ENCODE measurements around the gene SUCLA2.
A peak's percentile ranks its signal among the peaks of the same experiment; 100 is the strongest.

Gene SUCLA2

DNA sequence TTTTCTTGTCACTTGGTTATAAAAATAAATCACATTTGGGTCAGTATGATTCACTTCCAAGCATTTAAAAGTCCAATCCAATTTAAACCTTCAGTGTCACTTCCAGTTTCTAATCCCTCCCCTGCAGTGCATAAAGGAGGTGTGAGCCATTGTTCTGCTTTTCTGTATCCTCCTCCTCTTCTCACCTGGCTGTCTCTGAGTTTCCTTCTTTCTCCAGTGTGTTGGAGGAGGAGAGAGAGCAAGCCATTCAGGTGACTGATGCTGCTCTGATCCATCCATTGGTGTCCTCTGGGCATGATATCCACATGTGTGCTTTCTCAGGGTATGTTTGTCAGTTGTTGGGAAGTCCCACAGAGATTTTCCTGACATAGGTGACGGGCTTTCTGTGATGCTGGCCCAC lies 37.7 kb upstream of the SUCLA2 start:
- TF ChIP-seq, protein P1, sequence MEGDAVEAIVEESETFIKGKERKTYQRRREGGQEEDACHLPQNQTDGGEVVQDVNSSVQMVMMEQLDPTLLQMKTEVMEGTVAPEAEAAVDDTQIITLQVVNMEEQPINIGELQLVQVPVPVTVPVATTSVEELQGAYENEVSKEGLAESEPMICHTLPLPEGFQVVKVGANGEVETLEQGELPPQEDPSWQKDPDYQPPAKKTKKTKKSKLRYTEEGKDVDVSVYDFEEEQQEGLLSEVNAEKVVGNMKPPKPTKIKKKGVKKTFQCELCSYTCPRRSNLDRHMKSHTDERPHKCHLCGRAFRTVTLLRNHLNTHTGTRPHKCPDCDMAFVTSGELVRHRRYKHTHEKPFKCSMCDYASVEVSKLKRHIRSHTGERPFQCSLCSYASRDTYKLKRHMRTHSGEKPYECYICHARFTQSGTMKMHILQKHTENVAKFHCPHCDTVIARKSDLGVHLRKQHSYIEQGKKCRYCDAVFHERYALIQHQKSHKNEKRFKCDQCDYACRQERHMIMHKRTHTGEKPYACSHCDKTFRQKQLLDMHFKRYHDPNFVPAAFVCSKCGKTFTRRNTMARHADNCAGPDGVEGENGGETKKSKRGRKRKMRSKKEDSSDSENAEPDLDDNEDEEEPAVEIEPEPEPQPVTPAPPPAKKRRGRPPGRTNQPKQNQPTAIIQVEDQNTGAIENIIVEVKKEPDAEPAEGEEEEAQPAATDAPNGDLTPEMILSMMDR (IDR thresholded peaks at IDR 0.05; ENCODE audit: low read depth, low read length, missing control alignments), result no peak
- peak overlapping the region; percentile 72 for H3K4me3 ChIP-seq (replicated peaks; ENCODE audit: low read depth, low read length)

DNA sequence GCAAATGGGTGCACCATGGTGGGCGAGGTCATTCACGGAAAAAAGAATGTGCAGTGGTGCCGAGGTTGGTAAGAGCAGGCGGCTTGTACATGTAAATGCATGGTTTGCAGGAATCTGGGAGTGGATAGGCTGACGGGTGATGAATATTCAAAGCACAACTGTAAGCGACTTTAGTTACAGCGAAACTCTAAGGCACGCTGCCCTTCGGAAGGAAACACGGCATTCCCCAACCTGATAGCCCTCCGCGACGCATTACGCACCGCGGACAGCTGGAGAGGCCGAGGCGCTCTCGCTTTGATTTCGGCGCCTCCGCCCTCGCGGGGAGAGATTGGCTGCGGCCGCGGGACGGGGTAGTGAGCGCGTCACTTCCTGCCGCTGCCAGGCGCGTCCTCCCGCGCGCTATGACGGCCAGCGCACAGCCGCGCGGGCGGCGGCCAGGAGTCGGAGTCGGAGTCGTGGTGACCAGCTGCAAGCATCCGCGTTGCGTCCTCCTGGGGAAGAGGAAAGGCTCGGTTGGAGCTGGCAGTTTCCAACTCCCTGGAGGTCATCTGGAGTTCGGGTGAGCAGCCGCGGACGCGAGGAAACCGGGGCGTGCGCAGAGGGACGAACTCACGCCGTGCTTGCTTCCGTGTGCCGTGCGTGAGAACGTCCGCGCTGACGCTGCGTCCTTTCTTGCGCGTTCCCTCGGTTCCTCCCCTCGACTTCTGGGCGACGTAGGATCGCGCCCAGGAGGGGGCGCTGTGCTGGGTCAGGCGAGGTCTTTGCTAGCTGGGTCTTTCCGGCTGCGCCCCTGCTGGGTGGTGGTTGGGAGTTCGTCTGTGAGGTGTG lies 36.5 kb upstream of the SUCLA2 start, which contains the start of gene NUDT15:
TSS of gene NUDT15 (plus strand) at position 381 of the 828 bp plus-strand sequence. CDS start at position 402, 21 bp downstream.
- peak; percentile 88 for DNase-seq (ENCODE audit: extremely low read depth, low read depth)
- TF ChIP-seq, protein P1 (IDR thresholded peaks at IDR 0.05; ENCODE audit: low read depth, low read length, missing control alignments), result peak; percentile 99
- H3K4me3 ChIP-seq (replicated peaks; ENCODE audit: low read depth, low read length), result peak within 1 kb of the TSS; percentile 72

More for the DNA sequence above, 37.7 kb upstream of the SUCLA2 start:
- no peak for DNase-seq (ENCODE audit: extremely low read depth, low read depth)

DNA sequence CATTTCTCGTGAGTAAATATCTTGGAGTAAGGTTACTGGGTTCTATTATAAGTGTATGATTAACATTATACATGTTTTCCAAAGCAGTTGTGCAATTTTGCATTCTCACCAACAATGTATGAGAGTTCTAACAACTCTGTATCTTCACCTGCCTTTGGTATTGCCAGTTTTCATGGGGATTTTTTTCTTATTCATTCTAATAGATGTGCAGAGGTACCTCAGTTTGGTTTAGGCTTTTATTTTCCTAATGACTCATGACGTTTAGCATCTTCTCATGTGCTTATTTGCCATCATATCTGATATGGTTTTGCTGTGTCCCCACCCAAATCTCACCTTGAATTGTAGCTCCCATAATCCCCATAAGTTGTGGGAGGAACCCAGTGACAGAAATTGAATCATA lies 28.8 kb upstream of the SUCLA2 start:
- no peak for DNase-seq (ENCODE audit: extremely low read depth, low read depth)
- H3K4me3 ChIP-seq (replicated peaks; ENCODE audit: low read depth, low read length), result no peak overlapping the region
- TF ChIP-seq, protein P1 (IDR thresholded peaks at IDR 0.05; ENCODE audit: low read depth, low read length, missing control alignments), result no peak

DNA sequence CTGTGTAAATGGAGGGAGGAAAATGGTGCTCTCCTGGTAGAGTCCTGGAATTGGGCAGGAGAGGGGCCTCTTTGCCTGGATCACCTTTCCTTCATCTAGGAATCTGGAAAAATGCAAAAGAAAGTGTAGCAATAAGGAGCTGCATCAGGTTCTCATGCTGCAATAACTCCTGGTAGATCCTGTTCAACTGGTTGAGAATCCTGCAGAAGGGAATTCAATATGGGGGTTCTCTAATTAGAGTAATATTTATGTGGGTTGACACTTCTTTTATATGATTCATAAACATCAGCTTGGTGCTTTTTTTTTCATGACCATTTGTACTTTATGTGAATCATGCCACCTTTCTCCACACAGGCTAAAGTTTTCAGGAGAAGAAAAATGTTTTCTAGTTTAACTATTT lies 27.0 kb upstream of the SUCLA2 start:
- TF ChIP-seq, protein P1 (IDR thresholded peaks at IDR 0.05; ENCODE audit: low read depth, low read length, missing control alignments), result no peak
- no peak for DNase-seq (ENCODE audit: extremely low read depth, low read depth)
- no peak overlapping the region for H3K4me3 ChIP-seq (replicated peaks; ENCODE audit: low read depth, low read length)

DNA sequence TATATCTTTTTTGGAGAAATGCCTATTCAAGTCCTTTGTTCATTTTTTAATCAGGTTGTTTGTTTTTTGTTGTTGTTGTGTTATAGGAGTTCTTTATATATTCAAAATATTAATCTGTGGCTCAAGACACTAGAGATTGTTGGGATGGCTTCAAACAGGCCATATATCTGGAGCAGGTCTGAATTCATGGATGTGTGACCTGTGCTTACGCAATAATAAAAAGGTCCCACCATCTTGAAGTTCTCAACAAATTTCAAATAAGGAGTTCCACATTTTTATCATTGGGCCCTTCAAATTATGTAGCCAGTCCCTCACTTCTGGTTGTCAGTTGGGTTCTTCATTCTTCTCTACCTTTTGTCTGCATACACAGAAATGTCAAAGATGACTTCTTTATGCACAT lies 18.7 kb upstream of the SUCLA2 start:
- TF ChIP-seq, protein P1 (IDR thresholded peaks at IDR 0.05; ENCODE audit: low read depth, low read length, missing control alignments), result no peak
- H3K4me3 ChIP-seq (replicated peaks; ENCODE audit: low read depth, low read length), result no peak overlapping the region
- no peak for DNase-seq (ENCODE audit: extremely low read depth, low read depth)

DNA sequence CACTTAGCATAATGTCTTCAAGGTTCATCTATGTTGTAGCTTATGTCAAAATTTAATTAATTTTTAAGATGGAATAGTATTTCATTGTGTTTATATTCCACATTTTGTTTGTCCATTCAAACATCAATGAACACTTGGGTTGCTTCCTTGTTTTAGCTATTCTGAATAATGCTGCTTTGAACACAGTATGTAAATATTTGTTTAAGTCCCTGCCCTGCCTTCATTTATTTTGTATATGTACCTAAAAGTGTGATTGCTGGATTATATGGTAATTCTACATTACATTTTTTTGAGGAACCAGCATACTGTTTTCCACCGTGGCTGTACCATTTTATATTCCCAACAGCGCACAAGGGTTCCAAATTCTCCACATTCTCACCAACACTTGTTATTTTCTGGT lies 17.6 kb upstream of the SUCLA2 start:
- TF ChIP-seq, protein P1 (IDR thresholded peaks at IDR 0.05; ENCODE audit: low read depth, low read length, missing control alignments), result no peak
- H3K4me3 ChIP-seq (replicated peaks; ENCODE audit: low read depth, low read length), result no peak overlapping the region
- DNase-seq (ENCODE audit: extremely low read depth, low read depth), result no peak

Measured in HFF-Myc (cell line).